ENCODE measurements around the gene SLC35B3.

DNA sequence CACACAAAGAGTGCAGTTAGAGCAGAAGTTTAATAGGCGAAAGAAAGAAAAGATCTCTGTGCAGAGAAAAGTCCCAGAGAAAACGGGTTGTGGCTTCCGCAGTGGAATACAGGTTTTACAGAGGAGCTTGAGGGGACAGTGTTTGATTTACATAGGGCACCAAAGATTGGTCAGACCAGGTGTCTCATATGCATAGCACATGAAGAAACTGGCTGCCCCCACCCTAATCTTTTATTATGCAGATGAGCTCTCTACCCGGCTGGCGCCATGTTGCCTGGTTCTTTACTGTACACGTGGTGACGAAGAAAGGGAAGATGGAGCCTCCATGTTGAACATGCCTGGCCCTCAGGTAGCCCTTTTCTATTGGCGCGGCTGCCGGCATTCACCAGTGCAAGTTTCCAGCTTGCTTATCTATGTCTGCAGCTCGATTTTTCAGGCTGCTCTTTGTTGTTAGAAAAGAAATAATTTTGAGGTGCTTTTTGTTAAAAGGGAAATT, 47.4 kb downstream of the SLC35B3 start:
- TF ChIP-seq POLR2A (IDR thresholded peaks at IDR 0.05) (no peak), EP300 (IDR thresholded peaks at IDR 0.05) (no peak), POLR2AphosphoS5 (IDR thresholded peaks at IDR 0.05) (no peak)
- TF ChIP-seq, protein P1, sequence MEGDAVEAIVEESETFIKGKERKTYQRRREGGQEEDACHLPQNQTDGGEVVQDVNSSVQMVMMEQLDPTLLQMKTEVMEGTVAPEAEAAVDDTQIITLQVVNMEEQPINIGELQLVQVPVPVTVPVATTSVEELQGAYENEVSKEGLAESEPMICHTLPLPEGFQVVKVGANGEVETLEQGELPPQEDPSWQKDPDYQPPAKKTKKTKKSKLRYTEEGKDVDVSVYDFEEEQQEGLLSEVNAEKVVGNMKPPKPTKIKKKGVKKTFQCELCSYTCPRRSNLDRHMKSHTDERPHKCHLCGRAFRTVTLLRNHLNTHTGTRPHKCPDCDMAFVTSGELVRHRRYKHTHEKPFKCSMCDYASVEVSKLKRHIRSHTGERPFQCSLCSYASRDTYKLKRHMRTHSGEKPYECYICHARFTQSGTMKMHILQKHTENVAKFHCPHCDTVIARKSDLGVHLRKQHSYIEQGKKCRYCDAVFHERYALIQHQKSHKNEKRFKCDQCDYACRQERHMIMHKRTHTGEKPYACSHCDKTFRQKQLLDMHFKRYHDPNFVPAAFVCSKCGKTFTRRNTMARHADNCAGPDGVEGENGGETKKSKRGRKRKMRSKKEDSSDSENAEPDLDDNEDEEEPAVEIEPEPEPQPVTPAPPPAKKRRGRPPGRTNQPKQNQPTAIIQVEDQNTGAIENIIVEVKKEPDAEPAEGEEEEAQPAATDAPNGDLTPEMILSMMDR (IDR thresholded peaks at IDR 0.05): no peak
